Activated T-helper 1 cell treated with anti-CD3 and anti-CD28 coated beads, Interleukin-12 subunit alpha, Interleukin-12 subunit beta, Interleukin-2, Interleukin-4 antibody, amounts not matched to agents 30 ng/mL and 10 ng/mL and 1 ng/mL, durations not matched to agents 14 hours and 24 hours and 36 hours (primary cell): ENCODE measurements around the gene SLC39A13. TPM values are rescaled to one million over a fixed set of nuclear protein-coding genes. Genes with fewer than 3 reads are reported as not detected.

Experiments
- DNase-seq: peaks from one replicate; pipeline ENCODE4 v3.0.0; 2021; ENCODE audit warnings: low spot score
- H3K27ac Mint-ChIP-seq: one replicate; pipeline ENCODE4 v1.8.0; 2021; ENCODE audit warnings: mild to moderate bottlenecking, mixed read lengths
- H3K27me3 Mint-ChIP-seq: one replicate; pipeline ENCODE4 v1.8.0; 2022; ENCODE audit warnings: mild to moderate bottlenecking, moderate library complexity, mixed read lengths; ENCODE audit not compliant: insufficient read depth
- H3K36me3 Mint-ChIP-seq: one replicate; pipeline ENCODE4 v1.8.0; 2021; ENCODE audit warnings: low read depth, mixed read lengths
- H3K4me1 Mint-ChIP-seq: one replicate; pipeline ENCODE4 v1.8.0; 2021; ENCODE audit warnings: low read depth, mixed read lengths
- H3K4me3 Mint-ChIP-seq: one replicate; pipeline ENCODE4 v1.8.0; 2021; ENCODE audit warnings: mild to moderate bottlenecking, moderate library complexity, mixed read lengths
- H3K9me3 Mint-ChIP-seq: one replicate; pipeline ENCODE4 v1.8.0; 2021; ENCODE audit warnings: mixed read lengths
- intact Hi-C: fragments of 100-400 bp; cut with micrococcal nuclease; formaldehyde crosslinking; loops from one replicate; pipeline ENCODE4 v1.15.1; 2024
- total RNA-seq: library from RNA; stranded (reverse); gene quantifications from 2 replicates; pipeline ENCODE4 v1.2.3, GENCODE V29; 2022

Gene SLC39A13
- total RNA-seq, 1 donor from 2014 or later: 15.5 TPM

DNA sequence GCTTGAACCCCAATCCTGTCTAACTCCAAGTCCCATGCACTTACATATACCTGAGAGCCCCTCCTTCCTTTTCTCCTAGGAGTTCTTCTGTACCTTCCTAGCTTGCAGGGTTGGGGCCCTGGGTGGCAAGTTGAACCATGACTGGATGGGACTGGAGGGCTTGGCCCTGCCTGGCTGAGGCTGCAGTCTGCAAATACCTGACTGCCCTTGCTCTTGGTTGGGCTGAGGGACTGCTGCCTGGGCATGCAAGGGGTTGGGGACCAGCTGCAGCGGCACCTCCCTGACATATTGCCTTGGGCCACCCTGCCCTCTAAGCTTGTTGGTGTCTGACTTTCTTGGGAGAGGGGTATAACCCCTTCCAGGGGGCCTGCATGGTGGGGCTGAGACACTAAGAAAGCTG, 9.8 kb upstream of the SLC39A13 start:
- H3K4me3 Mint-ChIP-seq: peak overlapping the region; percentile 51
- H3K27ac Mint-ChIP-seq: no peak overlapping the region
- H3K27me3 Mint-ChIP-seq: peaks cover 2% of the 10 kb centered on the region
- peaks cover 22% of the 10 kb centered on the region for H3K4me1 Mint-ChIP-seq
- no peaks in the 10 kb centered on the region for H3K36me3 Mint-ChIP-seq
- intact Hi-C loops: no loop called here
- no peak for DNase-seq
- H3K9me3 Mint-ChIP-seq: no peaks in the 10 kb centered on the region

DNA sequence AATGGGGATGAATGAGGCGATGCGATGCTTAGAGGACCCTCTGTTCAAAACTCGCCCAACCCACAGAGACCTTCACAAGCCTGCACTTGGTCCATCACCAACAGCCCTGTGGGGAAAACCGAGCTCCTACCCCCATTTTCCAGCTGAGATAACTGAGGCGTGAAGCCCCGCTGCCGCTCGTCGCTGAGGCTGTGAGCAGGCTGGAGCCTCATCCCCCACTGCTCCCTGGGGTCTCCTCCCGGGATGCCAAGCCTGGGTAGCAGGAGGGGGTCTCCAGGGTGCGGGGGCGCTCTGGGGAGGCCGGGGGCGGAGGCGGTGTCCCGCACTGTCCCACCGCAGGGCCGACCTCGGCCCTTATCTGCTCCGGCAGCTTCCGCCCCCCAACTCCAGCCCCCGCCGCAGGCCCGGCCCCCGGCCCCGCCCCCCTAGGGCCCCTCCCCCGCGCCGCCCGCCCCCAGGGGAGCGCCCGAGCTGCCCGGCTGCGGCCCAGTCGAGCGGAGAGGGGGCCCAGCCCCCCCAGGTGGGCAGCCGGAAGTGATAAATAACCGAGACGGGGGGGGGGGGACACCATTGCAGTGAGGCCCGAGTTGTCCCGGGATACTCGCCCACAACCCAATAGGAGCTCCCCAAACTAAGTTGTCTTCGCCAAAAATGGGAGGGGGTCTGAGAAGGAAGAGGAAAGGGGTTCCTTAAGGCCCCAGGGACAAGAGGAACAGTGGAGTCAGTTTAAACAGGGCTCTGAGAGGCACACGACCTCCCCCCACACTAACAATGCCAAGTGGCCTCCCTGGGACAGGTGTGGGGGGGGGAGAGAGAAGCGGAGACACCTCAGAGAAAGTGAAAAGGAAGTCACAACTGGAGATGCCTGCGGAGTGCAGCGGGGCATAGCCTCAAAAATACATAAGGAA, 8.3 kb upstream of the SLC39A13 start:
- peaks cover 2% of the 10 kb centered on the region for H3K27me3 Mint-ChIP-seq
- DNase-seq: no peak
- intact Hi-C loops: loop anchor here (1.0 kb wide), 1 partner anchor 8 kb away; the partner anchor contains the start of gene SLC39A13
- H3K36me3 Mint-ChIP-seq: no peaks in the 10 kb centered on the region
- H3K27ac Mint-ChIP-seq: peak overlapping the region; percentile 77
- no peaks in the 10 kb centered on the region for H3K9me3 Mint-ChIP-seq
- H3K4me3 Mint-ChIP-seq: peak overlapping the region; percentile 79
- H3K4me1 Mint-ChIP-seq: peaks cover 22% of the 10 kb centered on the region

DNA sequence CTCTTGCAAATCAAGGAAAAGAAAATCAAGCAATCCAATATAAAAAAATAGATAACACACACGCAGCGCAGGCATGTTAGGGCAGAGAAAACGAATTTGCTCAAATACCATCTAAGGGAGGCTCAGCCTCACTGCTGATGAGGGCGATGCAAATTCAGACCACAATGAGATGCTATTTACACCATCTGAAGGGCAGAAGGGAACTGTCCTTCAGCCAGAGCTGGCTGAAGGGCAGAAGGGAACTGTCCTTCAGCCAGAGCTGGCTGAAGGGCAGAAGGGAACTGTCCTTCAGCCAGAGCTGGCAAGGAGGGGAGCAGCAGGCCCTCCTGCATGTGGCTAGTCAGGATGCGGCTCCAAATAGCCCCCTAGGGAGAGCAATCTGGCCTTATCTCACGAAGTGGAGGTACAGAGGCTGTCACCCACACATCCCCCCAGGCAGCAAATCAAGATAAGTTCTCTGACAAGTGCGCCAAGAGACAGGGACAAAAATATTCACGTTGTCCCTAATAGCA, 7.6 kb upstream of the SLC39A13 start:
- DNase-seq: no peak
- Mint-ChIP-seq H3K9me3 (no peaks in the 10 kb centered on the region), H3K36me3 (no peaks in the 10 kb centered on the region), H3K4me1 (peaks cover 17% of the 10 kb centered on the region), H3K4me3 (peak overlapping the region; percentile 79), H3K27me3 (peaks cover 2% of the 10 kb centered on the region), H3K27ac (peak overlapping the region; percentile 77)
- intact Hi-C loops: loop anchor here (1.0 kb wide), 1 partner anchor 7 kb away; the partner anchor contains the start of gene SLC39A13

DNA sequence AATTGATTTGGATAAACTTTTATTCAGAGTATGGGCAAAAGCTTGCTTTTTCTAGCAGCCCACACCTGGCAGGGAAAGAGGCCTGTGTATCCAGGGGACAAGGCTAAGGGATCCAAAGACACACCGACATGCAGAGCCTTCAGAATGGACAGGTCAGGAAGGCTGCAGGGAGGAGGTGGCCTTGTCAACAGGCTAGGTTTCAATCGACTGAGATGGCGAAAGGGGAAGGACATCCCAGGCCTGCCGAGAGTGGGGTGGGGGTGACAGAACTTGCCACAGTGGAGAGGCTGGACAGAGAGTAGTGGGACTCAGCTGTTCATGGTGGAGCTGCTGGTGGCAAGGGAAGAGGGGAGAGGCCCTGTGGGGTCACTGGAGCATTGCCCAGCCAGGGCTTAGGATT, 5.3 kb upstream of the SLC39A13 start:
- peaks cover 2% of the 10 kb centered on the region for H3K27me3 Mint-ChIP-seq
- H3K27ac Mint-ChIP-seq: no peak overlapping the region
- no peaks in the 10 kb centered on the region for H3K9me3 Mint-ChIP-seq
- H3K4me3 Mint-ChIP-seq: no peak overlapping the region
- H3K36me3 Mint-ChIP-seq: no peaks in the 10 kb centered on the region
- intact Hi-C loops: no loop called here
- H3K4me1 Mint-ChIP-seq: peaks cover 27% of the 10 kb centered on the region
- DNase-seq: no peak

DNA sequence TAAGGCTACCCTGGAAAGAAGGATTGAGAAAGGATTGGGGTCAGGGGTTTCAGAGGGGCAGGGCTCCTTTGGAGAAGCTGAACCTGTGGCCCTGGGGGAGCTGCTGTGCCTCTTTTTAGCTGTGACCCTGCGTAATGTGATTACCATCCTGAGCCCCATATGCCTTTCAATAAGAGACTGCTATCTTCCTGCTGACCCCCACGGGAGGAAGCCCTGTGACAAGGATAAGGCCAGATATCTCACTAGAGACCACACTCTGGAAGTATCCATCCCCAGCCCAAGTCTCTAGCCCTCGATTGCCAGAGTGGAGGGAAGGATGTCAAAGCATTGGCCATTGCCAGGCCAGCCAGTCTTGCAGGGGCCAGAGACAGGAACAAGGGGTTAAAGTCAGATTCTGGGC, 4.8 kb upstream of the SLC39A13 start:
- no peak for DNase-seq
- intact Hi-C loops: no loop called here
- Mint-ChIP-seq H3K27me3 (peaks cover 2% of the 10 kb centered on the region), H3K27ac (no peak overlapping the region), H3K36me3 (no peaks in the 10 kb centered on the region), H3K4me3 (no peak overlapping the region), H3K4me1 (peaks cover 27% of the 10 kb centered on the region), H3K9me3 (no peaks in the 10 kb centered on the region)

DNA sequence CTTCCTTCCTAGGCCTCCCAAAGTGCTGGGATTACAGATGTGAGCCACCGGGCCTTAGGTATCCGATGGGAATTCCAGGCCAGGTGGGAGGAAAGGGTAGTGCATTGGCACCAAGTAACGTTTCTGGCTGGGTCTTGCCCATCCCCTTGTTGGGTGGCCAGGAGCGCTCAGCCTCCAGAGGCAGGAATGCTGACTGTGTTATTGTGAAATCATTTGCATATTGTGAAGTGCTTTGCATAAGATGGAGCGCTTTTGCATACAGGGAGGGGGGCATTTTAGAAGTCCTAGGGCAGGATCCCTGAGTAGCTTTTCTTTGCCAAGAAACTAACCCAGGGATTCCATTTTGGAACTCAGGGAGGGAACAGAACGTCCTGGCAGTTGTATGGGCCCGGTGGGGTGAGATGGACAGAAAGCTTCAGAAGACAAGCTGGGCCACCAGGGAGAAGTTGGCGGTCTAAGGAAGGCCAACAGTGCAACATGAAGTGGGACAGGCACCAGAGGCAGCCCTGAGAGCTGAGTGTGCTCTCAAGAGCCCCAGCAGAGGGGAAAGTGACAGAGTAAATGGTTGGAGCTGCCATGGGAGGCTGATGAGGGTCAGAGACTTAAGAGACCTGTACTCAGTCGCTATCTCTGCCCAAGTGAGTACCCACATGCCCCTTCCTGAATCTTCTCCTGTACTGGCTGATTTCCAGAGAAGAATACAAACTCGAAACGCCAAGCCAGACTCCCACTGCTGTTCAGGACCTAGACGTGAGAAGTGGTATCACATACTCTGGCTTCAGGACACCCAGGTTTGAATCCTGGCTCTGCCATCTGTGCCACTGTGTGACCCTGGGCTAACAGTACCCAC, 1.3 kb upstream of the SLC39A13 start:
- DNase-seq: no peak
- peaks cover 21% of the 10 kb centered on the region for H3K4me1 Mint-ChIP-seq
- no peaks in the 10 kb centered on the region for H3K9me3 Mint-ChIP-seq
- H3K27ac Mint-ChIP-seq: peak overlapping the region; percentile 92
- intact Hi-C loops: loop anchor here (5.0 kb wide), 1 partner anchor 360 kb away; the partner anchor contains the start of gene FNBP4
- H3K36me3 Mint-ChIP-seq: no peaks in the 10 kb centered on the region
- H3K4me3 Mint-ChIP-seq: peak overlapping the region; percentile 94
- H3K27me3 Mint-ChIP-seq: no peaks in the 10 kb centered on the region

DNA sequence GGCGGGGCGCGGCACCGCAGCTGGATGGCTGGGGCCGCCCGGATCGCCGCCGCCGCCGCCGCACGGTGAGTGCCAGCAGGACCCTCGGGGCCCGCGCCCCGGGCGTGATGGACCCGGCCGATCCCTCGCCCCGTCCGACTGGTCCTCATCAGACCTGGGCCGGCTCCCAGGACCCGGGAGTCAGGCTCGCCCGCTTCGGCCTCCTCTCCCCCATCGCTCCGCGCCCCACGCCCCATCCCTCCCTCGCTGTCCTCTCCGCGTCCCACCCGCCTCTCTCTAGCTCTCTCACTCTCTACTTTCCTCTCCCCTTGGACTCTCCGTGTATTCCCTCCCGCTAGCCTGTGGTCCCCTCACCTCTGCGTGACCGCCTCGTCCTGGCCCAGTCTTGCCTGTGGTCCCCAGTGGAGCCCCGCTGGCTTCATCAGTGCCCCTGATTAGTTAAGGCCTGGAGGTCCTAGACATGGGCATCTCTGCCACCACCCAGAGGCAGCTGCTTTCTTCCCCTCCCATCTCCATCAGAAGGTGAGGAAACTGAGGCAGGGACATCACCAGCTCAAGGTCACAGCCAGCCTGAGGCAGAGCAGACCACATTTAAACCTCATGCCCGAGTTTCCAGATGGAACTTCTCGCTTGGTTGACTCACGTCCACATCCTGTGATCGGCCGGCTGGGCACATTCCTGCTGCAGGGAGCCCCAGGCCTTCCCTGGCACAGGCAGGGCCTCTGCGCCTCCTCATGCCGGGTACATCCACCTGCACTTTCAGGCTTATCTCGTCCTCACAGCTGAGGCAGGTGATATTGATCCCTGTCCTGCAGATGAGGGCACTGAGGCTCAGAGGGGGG, 429 bp downstream of the SLC39A13 start:
- Mint-ChIP-seq H3K36me3 (peaks cover 4% of the 10 kb centered on the region), H3K27ac (peak overlapping the region; percentile 92), H3K27me3 (no peaks in the 10 kb centered on the region), H3K4me1 (peaks cover 21% of the 10 kb centered on the region), H3K9me3 (no peaks in the 10 kb centered on the region), H3K4me3 (peak overlapping the region; percentile 94)
- intact Hi-C loops: loop anchor here (1.0 to 5.0 kb wide), 12 partner anchors 9 to 708 kb away; partner anchors contain the start of genes ACP2, ARHGAP1, CSTPP1 and FNBP4
- no peak for DNase-seq

DNA sequence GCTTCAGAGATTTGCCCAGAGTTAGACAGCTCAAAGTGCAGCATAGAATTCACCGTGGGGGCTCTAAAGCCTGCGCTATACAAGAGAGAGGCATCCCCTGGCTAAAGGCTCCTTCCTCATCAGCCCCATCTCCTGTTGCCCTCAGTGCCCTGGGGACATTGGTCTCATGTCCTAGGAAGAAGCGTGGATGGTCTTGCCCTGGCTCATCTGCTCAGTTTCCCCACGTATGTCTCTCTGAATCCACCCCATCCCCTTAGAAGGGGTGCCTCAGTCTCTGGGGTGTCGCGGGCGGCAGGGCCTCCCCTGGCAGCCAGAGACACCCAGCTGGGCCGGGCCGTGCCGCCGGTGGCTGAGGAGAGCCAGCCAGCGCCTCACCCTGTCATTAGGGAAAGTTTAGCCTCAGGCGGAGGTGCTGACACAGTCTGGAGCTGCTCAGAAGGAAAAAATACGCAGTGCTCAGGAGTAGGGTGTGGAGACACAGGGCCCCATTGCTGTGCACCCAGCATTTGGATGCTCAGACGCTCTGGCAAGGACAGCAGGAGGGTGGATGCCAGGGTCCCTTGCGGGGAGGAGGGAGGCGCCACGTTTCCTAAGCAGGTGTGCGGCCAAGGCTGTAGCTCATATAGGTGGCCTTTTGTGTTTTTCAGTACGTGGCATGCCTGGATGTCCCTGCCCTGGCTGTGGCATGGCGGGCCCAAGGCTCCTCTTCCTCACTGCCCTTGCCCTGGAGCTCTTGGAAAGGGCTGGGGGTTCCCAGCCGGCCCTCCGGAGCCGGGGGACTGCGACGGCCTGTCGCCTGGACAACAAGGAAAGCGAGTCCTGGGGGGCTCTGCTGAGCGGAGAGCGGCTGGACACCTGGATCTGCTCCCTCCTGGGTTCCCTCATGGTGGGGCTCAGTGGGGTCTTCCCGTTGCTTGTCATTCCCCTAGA, 1.3 kb downstream of the SLC39A13 start:
- Mint-ChIP-seq H3K36me3 (peaks cover 6% of the 10 kb centered on the region), H3K27ac (peak overlapping the region; percentile 92), H3K4me3 (peak overlapping the region; percentile 94), H3K27me3 (no peaks in the 10 kb centered on the region), H3K4me1 (peaks cover 21% of the 10 kb centered on the region), H3K9me3 (no peaks in the 10 kb centered on the region)
- intact Hi-C loops: loop anchor here (2.0 to 5.0 kb wide), 5 partner anchors 15 to 709 kb away; partner anchors contain the start of genes ARHGAP1, FNBP4 and ZNF408
- no peak for DNase-seq

DNA sequence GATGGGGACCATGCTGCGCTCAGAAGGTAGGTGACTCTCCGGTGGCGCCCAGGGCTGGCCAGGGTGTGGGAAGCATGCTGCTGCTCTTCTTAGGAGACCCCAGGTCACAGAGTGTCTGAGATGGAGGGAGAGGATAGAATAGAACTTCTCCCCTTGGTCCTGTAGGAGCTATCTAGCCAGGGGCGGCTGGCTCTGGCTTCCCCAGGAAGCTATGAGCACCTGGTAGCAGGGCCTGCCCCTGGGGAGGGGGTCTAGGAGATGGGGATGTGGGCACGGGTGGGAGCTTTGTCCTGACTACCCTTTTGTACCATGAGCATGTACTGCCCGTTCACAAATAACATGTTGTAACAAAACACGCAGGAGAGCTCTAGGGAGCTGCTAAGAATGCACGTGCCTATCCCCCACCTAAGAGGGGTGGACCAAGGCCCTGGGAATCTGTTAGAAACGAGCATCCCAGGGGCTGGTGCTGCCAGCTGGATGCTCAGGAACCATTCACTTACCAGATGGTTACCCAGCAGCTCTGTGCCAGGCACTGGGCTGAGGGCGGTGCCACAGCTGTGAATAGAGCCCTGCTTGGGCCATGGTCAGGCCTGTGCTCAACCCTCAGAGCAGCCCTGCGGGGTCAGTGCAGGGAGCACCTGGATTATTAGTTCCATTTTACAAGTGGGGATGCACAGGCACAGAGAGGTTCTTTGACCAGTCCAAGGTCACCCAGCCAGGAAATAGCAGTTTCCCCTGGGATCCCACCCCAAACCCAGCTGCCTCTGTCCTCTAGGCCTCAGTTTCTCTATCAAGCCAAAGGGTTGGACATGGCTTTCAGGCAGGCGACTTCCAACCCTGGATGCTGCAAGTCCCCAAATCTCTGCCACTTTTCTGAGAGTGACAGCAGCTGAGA, 2.2 kb downstream of the SLC39A13 start:
- DNase-seq: no peak
- Mint-ChIP-seq H3K27me3 (no peaks in the 10 kb centered on the region), H3K4me3 (no peak overlapping the region), H3K36me3 (peaks cover 6% of the 10 kb centered on the region), H3K27ac (no peak overlapping the region), H3K9me3 (no peaks in the 10 kb centered on the region), H3K4me1 (peaks cover 21% of the 10 kb centered on the region)
- intact Hi-C loops: no loop called here

DNA sequence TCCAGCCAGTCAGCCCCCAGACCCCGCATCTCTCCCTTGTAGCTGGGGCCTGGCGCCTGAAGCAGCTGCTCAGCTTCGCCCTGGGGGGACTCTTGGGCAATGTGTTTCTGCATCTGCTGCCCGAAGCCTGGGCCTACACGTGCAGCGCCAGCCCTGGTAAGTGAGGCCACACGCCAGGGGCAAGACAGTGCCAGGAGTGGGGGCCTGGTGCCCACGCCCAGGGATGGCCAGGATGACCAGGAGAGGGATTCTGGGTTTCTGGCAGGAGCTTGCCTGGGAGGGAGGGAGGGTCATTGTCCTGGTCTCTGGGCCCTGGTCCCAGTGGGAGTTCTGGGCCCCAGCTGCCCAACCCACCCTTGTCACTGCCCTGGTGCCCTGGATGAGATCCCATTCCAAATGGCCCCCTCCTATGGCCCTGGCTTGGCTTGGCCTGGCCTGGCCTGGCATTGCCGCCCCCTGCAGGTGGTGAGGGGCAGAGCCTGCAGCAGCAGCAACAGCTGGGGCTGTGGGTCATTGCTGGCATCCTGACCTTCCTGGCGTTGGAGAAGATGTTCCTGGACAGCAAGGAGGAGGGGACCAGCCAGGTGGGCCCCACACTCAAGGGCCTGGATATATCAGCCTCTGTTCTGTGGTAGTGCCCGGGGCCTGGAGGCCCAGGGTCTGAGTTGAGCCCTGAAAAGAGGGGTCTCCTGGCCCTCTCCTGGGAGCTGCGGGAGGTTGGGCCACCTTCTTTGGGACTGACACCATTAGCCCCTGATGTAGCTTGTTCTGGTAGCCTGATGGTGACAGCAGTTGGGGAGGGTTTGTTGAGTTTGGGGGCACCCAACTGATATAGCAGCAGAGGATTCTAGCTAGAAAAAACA, 3.7 kb downstream of the SLC39A13 start:
- no peak overlapping the region for H3K4me3 Mint-ChIP-seq
- H3K9me3 Mint-ChIP-seq: no peaks in the 10 kb centered on the region
- no peaks in the 10 kb centered on the region for H3K27me3 Mint-ChIP-seq
- DNase-seq: peak; percentile 41
- intact Hi-C loops: loop anchor here (1.0 kb wide), 1 partner anchor 38 kb away; no protein-coding TSS in a partner anchor
- peaks cover 6% of the 10 kb centered on the region for H3K36me3 Mint-ChIP-seq
- no peak overlapping the region for H3K27ac Mint-ChIP-seq
- H3K4me1 Mint-ChIP-seq: peaks cover 16% of the 10 kb centered on the region
